Measurements from ENCODE around the gene ABHD12.
"Not testable (repeated sequence)": the region's sequence is repeated elsewhere in the genome, so short reads cannot be mapped to it uniquely, and the experiment has no call there.

The ABHD12 gene

GRCh38 chr20:25353747-25354705 is 36.6 kb downstream of the ABHD12 start:
- no peak for DNase-seq (ENCODE audit: low spot score)

- DNase-seq (ENCODE audit: low spot score), result no peak
These were observed 37.3 kb downstream of the ABHD12 start for GRCh38 chr20:25353353-25353746.

- DNase-seq (ENCODE audit: low spot score), result no peak
These were observed 37.9 kb downstream of the ABHD12 start for GRCh38 chr20:25352746-25353145.

- no peak for DNase-seq (ENCODE audit: low spot score)
These were observed 39.6 kb downstream of the ABHD12 start for GRCh38 chr20:25351024-25351360.

- DNase-seq (ENCODE audit: low spot score), result no peak
These were observed 44.3 kb downstream of the ABHD12 start for GRCh38 chr20:25346349-25346748.

GRCh38 chr20:25345721-25346120 is 44.9 kb downstream of the ABHD12 start:
- DNase-seq (ENCODE audit: low spot score), result no peak

GRCh38 chr20:25344634-25345033 is 46.0 kb downstream of the ABHD12 start:
- no peak for DNase-seq (ENCODE audit: low spot score)

GRCh38 chr20:25341716-25342680 is 48.6 kb downstream of the ABHD12 start:
- no peak for DNase-seq (ENCODE audit: low spot score)

GRCh38 chr20:25340380-25340779 is 50.3 kb downstream of the ABHD12 start:
- no peak for DNase-seq (ENCODE audit: low spot score)

- DNase-seq (ENCODE audit: low spot score), result no peak
These were observed 51.0 kb downstream of the ABHD12 start for GRCh38 chr20:25339608-25340007.

GRCh38 chr20:25338112-25339023 is 52.3 kb downstream of the ABHD12 start:
- DNase-seq (ENCODE audit: low spot score), result no peak

GRCh38 chr20:25336561-25337422 is 53.8 kb downstream of the ABHD12 start:
- DNase-seq (ENCODE audit: low spot score), result no peak

GRCh38 chr20:25334972-25335371 is 55.7 kb downstream of the ABHD12 start:
- not testable (repeated sequence) for DNase-seq (ENCODE audit: low spot score)

GRCh38 chr20:25328954-25329498 is 61.6 kb downstream of the ABHD12 start:
- no peak for DNase-seq (ENCODE audit: low spot score)

- no peak for DNase-seq (ENCODE audit: low spot score)
These were observed 63.0 kb downstream of the ABHD12 start for GRCh38 chr20:25327521-25328235.

- DNase-seq (ENCODE audit: low spot score), result no peak
These were observed 64.6 kb downstream of the ABHD12 start for GRCh38 chr20:25325997-25326396.

- no peak for DNase-seq (ENCODE audit: low spot score)
These were observed 65.6 kb downstream of the ABHD12 start for GRCh38 chr20:25325073-25325472.

- DNase-seq (ENCODE audit: low spot score), result no peak
These were observed 66.2 kb downstream of the ABHD12 start for GRCh38 chr20:25324412-25324811.

- no peak for DNase-seq (ENCODE audit: low spot score)
These were observed 67.0 kb downstream of the ABHD12 start for GRCh38 chr20:25323496-25324246.
